DMS114 treated with DMSO at 0.1 percent for 48 hours (cell line): ENCODE results near the gene VKORC1L1.
"Not testable (repeated sequence)": the region's sequence is repeated elsewhere in the genome, so short reads cannot be mapped to it uniquely, and the experiment has no call there.

ENCODE experiments used
- DNase-seq: peaks from one replicate; lab custom pipeline; 2025; ENCODE audit not compliant: unreplicated experiment; lab: John Stamatoyannopoulos, UW

The VKORC1L1 gene

DNA sequence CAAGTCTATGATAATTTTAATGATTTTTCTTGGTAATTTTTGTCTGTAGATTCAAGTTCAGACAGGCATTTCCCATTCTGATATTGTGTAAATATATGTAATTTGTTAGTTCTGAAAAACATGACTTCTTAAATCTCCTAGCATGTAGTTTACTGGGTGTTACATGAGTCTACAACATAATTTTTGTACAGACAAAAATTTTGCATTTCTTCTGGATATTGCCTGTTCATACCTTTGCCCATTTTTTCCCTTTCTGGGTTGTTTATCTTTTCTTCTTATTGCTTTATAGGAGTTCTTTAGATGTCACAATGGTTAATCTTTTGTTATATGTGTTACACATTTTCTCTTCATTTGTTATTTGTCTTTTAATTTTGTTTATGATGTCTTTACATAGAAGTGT is 12.1 kb downstream of the VKORC1L1 start:
- not testable (repeated sequence) for DNase-seq

DNA sequence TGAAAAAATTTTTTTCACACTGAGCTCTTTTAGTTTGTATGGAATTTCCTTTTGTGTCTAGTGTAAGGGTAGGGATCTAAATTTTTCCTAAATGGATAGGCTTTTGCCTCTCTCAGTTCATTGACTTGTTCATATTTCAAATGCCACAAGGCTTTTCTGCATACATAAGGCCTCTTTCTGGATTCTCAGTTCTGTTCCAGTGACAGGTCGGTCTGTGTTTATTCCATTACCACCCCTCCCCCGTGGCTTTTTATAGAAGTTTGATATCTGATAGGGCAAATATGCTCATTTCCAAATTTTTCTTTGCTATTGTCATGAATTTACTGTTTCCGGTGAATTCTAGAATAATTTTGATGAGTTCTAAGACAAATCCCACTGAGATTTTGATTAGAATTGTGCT is 12.7 kb downstream of the VKORC1L1 start:
- not testable (repeated sequence) for DNase-seq

DNA sequence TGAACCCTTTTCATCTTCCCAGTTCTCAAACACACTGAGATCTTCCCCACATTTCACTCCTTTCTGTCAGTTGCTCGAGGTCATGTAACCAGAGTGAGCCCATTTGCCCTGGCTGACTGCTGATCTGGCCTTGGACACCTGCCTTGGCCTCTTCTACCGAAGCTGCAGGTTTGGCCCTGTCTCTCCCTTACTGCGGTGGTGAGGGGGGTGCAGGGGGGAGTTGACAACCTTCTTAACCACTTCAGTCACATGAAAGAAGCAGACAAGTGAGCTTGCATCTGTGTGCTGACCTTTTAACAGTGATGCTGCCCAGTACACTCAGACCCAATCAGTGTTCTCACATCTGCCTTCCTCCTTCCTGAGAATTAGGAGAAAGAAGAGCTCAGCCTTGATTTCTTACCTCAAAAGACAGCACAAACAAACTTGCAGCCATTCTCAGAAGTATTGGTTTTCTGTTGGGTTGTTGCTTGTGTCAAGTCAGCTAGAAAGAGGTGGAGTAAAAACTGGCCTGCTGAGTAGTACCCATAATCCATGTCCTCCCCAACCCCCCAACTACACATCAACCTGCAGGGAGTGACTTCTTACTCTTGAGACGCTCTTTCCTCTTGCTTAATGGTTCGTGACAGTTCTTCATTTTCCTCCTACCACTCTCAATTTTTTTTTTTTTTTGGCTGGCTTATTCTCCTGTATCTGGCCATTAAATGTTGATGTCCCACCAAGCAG is 15.7 kb downstream of the VKORC1L1 start:
- DNase-seq = not testable (repeated sequence)

DNA sequence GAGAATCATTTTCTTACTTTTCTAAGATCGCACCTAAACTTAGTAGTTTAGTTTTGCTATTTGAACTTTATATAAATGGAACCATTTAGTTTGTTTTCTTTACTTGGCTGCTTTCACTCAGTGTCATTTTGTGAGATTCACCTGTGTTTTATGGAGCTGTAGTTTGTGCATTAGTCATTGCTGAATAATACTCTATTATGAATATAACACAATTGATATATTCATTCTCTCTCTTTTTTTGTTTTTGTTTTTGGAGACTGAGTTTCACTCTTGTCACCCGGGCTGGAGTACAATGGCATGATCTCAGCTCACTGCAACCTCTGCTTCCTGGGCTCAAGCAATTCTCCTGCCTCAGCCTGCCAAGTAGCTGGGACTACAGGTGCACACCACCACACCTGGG is 16.8 kb downstream of the VKORC1L1 start:
- not testable (repeated sequence) for DNase-seq

DNA sequence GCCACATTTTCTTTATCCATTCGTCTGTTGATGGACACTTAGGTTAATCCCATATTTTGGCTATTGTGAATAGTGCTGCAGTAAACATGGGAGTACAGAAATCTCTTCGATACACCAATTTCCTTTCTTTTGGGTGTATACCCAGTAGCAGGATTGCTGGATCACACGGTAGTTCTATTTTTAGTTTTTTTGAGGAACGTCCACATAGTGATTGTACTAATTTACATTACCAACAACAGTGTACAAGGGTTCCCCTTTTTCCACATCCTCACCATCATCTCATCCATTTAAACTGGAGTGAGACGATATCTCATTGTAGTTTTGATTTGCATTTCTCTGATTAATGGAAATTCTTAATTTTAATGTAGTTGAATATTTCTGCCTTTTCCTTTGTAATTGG is 19.3 kb downstream of the VKORC1L1 start:
- no peak for DNase-seq

DNA sequence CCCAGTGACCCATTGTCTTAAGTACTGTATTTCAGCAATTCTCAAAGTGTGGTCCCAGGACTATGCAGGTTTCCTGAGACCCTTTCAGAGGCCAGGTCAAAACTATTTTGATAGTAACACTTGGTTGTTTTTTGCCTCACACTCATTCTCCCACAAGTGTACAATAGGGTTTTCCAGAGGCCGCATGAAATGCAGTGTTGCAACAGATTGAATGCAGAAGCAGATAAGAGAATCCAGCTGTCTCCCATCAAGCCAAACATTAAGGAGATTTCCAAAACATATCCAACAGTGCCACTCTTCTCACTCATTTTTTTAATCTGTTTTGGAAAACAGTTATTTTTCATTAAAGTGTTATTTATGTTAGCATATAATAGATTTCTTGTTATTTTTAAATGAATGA is 20.0 kb downstream of the VKORC1L1 start:
- no peak for DNase-seq

DNA sequence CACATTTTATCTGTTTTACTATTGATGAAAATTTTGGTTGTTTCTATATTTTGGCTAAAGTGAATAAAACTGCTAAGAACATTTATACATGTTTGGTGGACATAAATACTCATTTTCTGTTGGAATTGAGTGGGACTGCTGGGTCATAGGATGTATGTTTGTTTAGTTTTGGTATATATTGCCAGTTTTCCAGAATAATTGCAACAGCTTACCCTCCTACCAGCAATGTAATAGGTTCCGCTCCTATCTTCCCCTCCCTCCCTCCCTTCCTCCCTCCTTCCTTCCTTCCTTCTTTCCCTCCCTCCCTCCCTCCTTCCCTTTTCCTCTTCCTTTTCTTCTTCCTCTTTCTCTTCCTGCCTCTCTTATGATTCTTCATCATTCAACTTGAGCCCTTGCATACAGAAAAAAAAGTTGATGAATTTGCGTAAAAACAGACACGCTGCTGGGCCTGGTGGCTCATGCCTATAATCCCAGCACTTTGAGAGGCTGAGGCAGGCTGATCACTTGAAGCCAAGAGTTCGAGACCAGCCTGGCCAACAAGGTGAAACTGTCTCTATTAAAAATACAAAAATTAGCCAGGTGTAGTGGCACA is 23.5 kb downstream of the VKORC1L1 start:
- DNase-seq = no peak

DNA sequence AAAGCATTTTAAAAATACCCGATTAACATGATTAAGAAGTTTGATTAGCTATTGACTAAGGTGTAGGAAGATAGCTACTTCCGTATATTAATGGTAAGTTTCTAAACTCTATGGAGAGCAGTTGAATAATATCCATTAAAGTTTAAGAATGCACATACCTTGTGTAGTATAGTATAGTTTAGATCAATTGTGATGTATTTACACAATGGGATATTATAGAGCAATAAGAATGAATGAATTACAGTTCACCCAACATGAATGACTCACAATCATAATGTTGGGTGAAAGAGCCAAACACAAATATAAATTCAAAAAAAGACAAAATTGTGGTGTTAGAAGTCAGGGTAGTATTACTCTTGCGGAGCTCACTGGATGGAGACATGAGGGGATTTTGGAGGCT is 24.4 kb downstream of the VKORC1L1 start:
- not testable (repeated sequence) for DNase-seq

DNA sequence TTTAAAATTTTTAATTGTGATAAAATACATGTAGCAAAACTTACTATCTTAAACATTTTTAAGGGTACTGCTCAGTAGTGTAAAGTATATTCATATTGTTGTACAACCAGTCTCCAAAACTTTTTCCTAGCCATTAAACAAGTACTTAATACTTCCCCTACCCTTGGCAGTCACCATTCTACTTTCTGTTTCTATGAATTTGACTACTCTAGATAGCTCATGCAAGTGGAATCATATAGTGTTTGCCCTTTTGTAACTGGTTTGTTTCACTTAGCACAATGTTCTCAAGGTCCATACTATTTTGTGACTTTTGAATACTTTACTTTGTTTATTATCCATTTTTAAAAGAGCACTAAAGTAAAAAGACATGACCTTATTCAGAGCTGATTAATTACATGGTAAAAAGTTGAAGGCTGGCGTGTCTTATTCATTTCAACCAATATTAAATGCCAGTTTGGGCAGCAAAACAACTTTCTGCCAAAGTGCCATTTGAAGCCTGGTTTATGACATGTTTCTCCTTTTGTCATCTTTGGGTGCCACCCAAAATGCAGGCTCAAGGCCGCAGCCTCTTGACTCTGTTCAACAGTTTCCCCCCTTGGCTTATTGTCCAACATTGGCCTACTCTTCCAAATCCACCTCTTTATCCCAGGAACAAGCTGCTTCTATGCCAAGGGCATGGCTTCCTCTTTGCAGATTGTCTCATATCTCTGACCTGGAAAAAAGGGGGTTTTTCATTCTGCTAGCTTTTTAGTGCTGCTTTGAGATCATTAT is 26.0 kb downstream of the VKORC1L1 start:
- DNase-seq = not testable (repeated sequence)

DNA sequence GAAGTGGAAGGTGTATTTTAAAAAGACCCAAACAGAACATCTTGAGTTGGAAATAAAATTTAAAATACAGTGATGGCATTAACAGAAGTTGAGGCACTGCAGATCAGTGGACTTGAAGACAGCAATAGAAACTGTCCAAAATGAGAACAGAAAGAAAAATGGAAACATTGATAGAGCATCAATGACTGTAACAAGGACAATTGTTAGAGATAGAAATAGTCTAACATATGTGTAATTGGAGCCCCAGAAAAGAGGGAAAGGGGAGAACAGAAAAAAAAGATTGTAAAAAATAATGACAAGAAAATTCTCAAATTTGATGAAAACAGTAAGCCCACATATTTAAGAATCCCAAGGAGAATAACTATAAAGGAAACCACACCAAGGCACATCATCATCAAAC is 29.4 kb downstream of the VKORC1L1 start:
- DNase-seq = no peak

DNA sequence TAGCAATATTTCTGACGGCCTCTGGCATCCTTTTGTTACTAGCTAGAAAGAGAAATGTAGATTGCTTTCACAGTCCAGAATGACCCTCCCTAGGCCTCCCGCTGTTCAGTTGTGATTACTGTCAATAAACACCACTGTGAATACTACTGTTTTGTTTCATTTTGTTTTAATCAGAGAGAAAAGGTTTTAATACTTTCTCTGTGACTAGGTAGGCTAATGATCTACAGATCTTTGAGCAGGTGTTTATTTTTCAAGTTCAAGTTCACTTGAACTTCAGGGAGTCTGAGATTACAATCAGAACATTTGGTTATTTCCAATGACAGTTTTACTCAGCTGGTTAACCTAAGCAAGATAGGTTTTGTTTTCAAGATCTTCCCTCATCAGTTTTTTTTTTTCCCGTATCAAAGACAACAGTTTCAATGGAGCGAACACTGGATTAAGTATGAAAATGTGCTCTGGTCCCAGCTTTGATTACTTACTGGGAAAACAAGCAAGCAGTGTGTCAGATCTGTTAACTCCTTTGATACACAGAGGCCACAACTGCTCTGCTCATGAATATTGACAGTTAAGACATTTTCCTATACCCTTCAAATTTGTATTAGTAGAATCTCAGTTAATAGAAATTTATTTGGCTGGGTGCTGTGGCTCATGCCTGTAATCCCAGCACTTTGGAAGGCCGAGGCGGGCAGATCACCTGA is 34.8 kb downstream of the VKORC1L1 start:
- DNase-seq = no peak

DNA sequence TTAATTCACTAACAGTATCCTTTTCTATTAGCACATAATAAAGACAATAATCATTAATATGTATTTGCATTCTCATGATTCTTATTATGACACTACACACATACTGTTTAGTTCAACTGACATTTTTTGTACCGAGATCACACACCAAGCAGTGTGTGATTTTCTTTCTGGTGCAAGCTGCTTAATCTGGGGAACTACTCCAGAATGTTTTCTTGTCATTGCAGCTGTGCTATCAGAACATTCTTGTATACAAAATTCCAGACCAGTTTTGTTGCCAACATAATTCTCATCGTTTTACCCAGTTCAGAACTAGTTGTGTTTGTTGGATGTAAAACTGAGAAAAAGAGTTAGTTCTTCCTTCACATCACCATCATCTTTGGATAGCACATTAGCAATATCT is 37.4 kb downstream of the VKORC1L1 start:
- no peak for DNase-seq

DNA sequence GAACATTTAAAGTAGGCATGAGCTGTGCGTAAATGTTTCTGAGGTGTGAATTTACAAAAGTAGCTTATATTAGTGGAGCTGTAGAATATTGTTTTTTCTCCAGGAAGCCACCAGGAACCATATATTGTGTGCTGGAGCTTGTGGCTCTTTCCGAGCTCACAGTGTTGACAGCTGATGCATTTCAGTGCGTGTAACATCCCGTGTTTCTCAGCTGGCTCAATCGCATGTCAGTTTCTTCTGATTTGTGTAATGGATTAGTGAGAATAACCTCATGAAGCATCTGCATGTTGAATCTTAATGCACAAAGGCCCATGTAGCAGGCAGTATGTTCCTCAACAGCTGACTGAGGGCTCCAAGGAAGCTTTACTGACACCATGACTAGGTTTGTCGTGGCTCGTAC is 39.4 kb downstream of the VKORC1L1 start:
- no peak for DNase-seq

DNA sequence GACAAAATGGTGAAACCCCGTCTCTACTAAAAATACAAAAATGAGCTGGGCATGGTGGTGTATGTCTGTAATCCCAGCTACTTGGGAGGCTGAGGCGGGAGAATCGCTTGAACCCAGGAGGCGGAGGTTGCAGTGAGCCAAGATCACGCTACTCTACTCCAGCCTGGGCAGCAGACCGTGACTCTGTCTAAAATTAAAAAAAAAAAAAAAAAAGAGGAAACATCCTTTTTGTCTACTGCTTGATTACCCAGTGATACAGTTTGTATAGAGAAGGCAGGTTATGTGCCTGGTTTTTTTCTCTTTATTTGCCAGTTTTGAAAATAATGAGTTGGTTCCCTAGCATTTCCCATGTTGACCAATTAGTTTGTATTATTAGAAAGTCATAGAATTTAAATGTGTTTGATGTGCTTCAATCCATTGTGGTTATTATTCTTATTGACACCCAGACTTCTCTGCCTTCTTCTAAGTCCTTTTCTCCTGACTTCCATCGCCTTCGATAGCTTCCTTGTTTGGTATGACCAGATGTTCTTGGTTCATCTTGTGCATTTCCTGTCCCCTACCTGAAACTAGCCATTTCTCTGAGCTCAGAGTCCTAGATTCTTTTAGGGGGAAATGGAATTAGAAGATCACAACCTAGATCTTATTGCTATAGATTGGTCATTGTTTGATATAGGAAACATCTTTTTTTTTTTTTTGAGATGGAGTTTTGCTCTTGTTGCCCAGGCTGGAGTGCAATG is 43.2 kb downstream of the VKORC1L1 start:
- no peak for DNase-seq

DNA sequence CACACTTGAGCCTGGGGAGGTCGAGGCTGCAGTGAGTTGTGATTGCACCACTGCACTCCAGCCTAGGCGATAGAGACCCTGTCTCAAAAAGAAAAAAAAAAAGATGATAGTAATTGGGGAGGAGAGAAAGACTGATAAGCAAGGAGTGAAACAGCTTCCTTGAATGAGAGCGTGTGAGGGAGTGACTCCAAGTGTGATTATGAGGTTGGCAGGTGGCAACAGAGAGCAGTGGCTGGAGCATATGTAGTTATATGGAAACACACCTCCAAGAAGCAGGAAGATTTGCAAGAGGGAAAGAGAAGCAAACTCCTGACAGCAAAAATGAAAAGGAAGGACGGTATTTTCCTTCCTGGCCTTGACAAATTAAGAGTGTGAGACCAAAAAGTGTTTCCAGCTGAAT is 50.4 kb downstream of the VKORC1L1 start:
- no peak for DNase-seq

DNA sequence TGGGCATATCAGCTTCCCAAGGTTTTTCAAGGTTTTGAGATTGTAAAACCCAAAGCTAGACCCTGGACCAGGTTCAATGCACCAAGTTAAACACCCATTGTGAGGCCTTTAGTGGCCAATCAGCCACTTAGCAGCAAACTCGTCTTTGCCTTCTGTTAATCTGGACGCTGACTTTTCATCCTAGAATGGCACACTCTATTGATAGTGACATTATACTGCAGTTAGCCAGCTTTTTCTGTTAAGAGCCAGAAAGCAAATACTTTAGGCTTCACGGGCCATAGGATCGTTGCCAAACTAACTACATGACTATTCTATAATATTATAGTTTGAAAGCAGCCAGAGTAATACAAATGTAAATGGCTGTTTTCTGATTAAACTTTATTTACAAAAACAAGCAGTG is 51.3 kb downstream of the VKORC1L1 start:
- no peak for DNase-seq

DNA sequence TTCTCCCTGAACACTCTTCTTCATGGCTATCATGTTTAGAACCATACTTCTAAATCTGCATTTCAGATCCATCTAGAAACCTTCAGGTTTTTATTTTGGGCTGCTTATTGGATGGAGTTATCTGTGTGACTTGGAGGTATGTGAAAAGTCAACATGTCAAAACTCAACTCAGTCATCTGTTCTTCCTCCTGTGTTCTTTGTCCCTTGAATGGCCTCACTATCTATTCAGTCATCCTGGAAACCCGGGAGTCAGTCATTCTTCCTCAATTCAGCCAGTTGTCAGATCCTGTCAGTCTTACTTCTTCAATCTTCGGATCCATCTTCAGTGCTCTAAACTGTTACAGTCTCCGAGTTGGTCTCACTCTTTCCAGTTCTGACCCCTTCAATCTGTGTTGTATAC is 52.2 kb downstream of the VKORC1L1 start:
- no peak for DNase-seq

DNA sequence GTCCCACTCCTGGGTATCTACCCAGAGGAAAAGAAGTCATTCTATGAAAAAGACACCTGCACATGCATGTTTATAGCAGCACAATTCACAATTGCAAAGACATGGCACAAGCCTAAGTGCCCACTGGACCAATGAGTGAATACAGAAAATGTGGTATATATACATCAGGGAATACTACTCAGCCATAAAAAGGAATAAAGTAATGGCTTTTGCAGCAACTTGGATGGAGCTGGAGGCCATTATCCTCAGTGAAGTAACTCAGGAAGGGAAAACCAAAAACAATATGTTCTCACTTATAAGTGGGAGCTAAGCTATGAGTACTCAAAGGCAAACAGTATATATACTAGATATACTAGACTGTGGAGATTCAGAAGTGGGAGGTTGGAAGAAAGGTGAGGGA is 53.7 kb downstream of the VKORC1L1 start:
- DNase-seq = no peak

DNA sequence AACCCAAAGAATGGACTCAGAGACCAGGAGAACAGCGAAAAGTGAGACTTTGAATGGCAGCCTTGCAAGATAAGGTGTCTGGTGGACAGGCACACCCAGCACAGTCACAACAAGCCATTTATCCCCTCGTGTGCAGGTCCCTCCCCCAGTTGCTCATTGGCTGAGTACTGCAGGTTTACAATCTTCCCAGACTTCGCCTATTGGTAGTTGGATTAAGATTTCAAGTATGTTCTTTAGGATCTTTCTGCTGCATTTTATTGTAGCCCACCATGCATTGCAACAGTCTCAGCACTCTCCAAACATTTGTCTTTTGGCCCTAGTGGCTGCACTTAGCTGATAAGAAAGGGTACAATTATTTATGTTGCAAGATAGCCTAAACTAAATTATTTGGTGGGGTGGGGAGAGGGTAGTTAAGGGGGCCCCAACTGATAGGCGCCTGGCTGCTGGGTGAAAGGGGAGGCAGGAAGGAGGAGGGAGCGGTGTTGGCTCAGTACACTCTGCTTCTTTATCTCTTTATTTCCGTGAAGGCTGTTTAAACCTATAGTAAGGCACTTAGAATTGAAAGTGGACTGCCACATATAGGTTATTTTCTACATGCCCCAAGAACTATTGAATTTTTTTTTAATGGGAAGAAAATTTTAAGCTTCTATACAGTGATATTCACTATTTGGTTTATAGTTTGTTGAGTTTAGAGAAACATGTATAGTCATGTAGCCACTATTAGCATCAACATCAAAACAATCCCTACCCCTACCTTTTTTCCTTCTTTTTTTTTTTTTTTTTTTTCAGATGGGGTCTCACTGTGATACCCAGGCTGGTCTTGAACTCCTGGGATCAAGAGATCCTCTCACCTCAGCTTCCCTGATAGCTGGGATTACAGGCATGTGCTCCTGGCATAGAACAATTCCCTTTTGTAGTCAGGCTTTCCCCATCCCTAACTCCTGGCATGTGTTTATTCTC is 54.9 kb downstream of the VKORC1L1 start:
- no peak for DNase-seq

DNA sequence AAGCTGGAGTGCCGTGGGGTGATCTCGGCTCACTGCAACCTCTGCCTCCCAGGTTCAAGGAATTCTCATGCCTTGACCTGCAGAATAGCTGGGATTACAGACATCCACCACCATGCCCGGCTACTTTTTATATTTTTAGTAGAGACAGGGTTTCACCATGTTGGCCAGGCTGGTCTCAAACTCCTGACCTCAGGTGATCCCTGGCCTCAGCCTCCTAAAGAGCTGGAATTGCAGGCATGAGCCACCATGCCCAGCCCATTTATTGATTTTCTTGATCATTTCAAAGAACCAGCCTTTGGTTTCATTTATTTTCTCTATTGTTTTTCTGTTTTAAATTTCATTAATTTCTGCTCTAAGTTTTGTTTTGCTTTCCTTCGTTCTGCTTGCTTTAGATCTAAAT is 58.8 kb downstream of the VKORC1L1 start:
- no peak for DNase-seq
